HCT116 (cell line): Measurements from ENCODE around the gene TMPO. TPM values are rescaled to one million over a fixed set of nuclear protein-coding genes. Genes with fewer than 3 reads are reported as not detected.
"Not testable (repeated sequence)": the region's sequence is repeated elsewhere in the genome, so short reads cannot be mapped to it uniquely, and the experiment has no call there.

ENCODE experiments used
- ATAC-seq: fragments of 200-7000 bp; cut with Tn5 transposase; 2 replicates; pipeline ENCODE4 v1.9.1; 2020; ENCODE audit warnings: mild to moderate bottlenecking, moderate library complexity
- BruUV-seq: library from RNA; stranded (reverse); fragments of 400-500 nt; replicated peaks from 2 replicates; lab custom pipeline; 2021; lab: Mats Ljungman, UMichigan
- CTCF ChIA-PET: fragments of 300-600 bp; sonication (Branson Sonifier 250); formaldehyde crosslinking; loops from one replicate; lab custom pipeline; 2021; ENCODE audit warnings: antibody characterized with exemption; lab: Charles Lee
- POLR2A ChIA-PET: fragments of 300-600, 350-600 bp; sonication (Branson Sonifier 250); formaldehyde crosslinking; loops from one replicate; lab custom pipeline; 2021; ENCODE audit warnings: antibody characterized with exemption; lab: Charles Lee
- RAD21 ChIA-PET, 2 experiments: fragments of 300-600 bp; sonication (Branson Sonifier 250); formaldehyde crosslinking; loops; one replicate each; lab custom pipeline; 2023; ENCODE audit warnings: low total read pairs in 2 of 2; ENCODE audit not compliant: uncharacterized antibody in 2 of 2, unreplicated experiment in 2 of 2, low non-redundant PET in 1 of 2; lab: Charles Lee
- DNase-seq: peaks from one replicate; pipeline ENCODE4 v3.0.0-alpha.2; 2010; ENCODE audit warnings: low read depth, low spot score
- H2AFZ ChIP-seq: fragments of 200-600 bp; shearing (Covaris generic), sonication (generic); 2 replicates; pipeline ENCODE4 v1.6.1; 2017; ENCODE audit warnings: low read depth, mixed run types, mixed read lengths, antibody characterized with exemption, low read length; ENCODE audit not compliant: poor library complexity, severe bottlenecking
- H3K27ac ChIP-seq: 2 replicates; pipeline ENCODE4 v1.5.1; 2012; ENCODE audit warnings: low read depth, low read length
- H3K27me3 ChIP-seq: fragments of 200-600 bp; sonication (generic); 2 replicates; pipeline ENCODE4 v1.6.1; 2016; ENCODE audit warnings: mixed run types, low read length, mixed read lengths; ENCODE audit not compliant: insufficient read depth
- H3K36me3 ChIP-seq, 2 experiments: fragments of 200-500 bp in 1 of 2; fragments of 200-600 bp in 1 of 2; sonication (Bioruptor generic) in 1 of 2; sonication (generic) in 1 of 2; 2 replicates each; pipeline versions ENCODE4 v1.5.1 to v1.6.1; 2014 to 2016; ENCODE audit warnings: low read length in 2 of 2, inconsistent platforms in 1 of 2, mixed read lengths in 1 of 2, mixed run types in 1 of 2; ENCODE audit not compliant: insufficient read depth in 2 of 2, control insufficient read depth in 1 of 2
- H3K4me1 ChIP-seq, 2 experiments: fragments of 200-600 bp in 1 of 2; sonication (generic) in 1 of 2; 2 replicates each; pipeline versions ENCODE4 v1.5.1 to v1.6.1; 2012 to 2017; ENCODE audit warnings: low read length in 2 of 2, inconsistent platforms in 1 of 2, mild to moderate bottlenecking in 1 of 2, mixed read lengths in 1 of 2, mixed run types in 1 of 2, moderate library complexity in 1 of 2; ENCODE audit not compliant: insufficient read depth in 2 of 2, control insufficient read depth in 1 of 2
- H3K4me2 ChIP-seq: fragments of 200-600 bp; sonication (generic); 2 replicates; pipeline ENCODE4 v1.6.1; 2017; ENCODE audit warnings: mixed run types, low read length, mixed read lengths
- H3K4me3 ChIP-seq, 2 experiments: fragments of 200-600 bp in 1 of 2; sonication (generic) in 1 of 2; replicated peaks in 1 of 2; 2 replicates each; pipeline ENCODE4 v1.5.1; 2011 to 2016; ENCODE audit warnings: low read length in 2 of 2, control low read depth in 1 of 2, low read depth in 1 of 2, mild to moderate bottlenecking in 1 of 2, mixed read lengths in 1 of 2, mixed run types in 1 of 2
- H3K79me2 ChIP-seq: fragments of 200-600 bp; sonication (generic); 2 replicates; pipeline ENCODE4 v1.6.1; 2017; ENCODE audit warnings: mild to moderate bottlenecking, mixed run types, low read length, moderate library complexity, mixed read lengths; ENCODE audit not compliant: insufficient read depth
- H3K9ac ChIP-seq: fragments of 200-600 bp; sonication (generic); 2 replicates; pipeline ENCODE4 v1.6.1; 2016; ENCODE audit warnings: low read length, mixed read lengths
- H3K9me2 ChIP-seq: fragments of 200-600 bp; sonication (generic), shearing (Covaris generic); 2 replicates; pipeline ENCODE4 v1.6.1; 2017; ENCODE audit warnings: mixed run types, mild to moderate bottlenecking, moderate library complexity; ENCODE audit not compliant: insufficient read depth
- H3K9me3 ChIP-seq, 2 experiments: fragments of 200-500 bp in 1 of 2; fragments of 200-600 bp in 1 of 2; sonication (Bioruptor generic) in 1 of 2; sonication (generic) in 1 of 2; 2 replicates each; pipeline ENCODE4 v1.6.1; 2014 to 2017; ENCODE audit warnings: low read length in 2 of 2, mixed read lengths in 2 of 2, inconsistent platforms in 1 of 2, low read depth in 1 of 2, mild to moderate bottlenecking in 1 of 2, mixed run types in 1 of 2, moderate library complexity in 1 of 2; ENCODE audit not compliant: control insufficient read depth in 1 of 2, insufficient read depth in 1 of 2
- H4K20me1 ChIP-seq: fragments of 200-600 bp; sonication (generic), shearing (Covaris generic); 2 replicates; pipeline ENCODE4 v1.6.1; 2017; ENCODE audit warnings: mixed run types, mild to moderate bottlenecking, moderate library complexity; ENCODE audit not compliant: insufficient read depth
- ATF3 ChIP-seq: IDR thresholded peaks from 2 replicates; pipeline ENCODE4 v1.6.1; 2012
- CBX3 ChIP-seq: IDR thresholded peaks from 2 replicates; pipeline ENCODE4 v1.6.1; 2012; ENCODE audit warnings: low read depth
- CEBPB ChIP-seq: IDR thresholded peaks from 2 replicates; pipeline ENCODE4 v1.6.1; 2012; ENCODE audit warnings: low read depth
- EGR1 ChIP-seq: IDR thresholded peaks from 2 replicates; pipeline ENCODE4 v1.6.1; 2012; ENCODE audit warnings: low read depth
- ELF1 ChIP-seq: IDR thresholded peaks from 2 replicates; pipeline ENCODE4 v1.6.1; 2012; ENCODE audit warnings: low read depth, borderline replicate concordance
- EZH2 ChIP-seq: fragments of 200-600 bp; sonication (generic); IDR thresholded peaks from 2 replicates; pipeline ENCODE4 v1.6.1; 2017; ENCODE audit warnings: antibody characterized with exemption, mixed run types
- EZH2phosphoT487 ChIP-seq: fragments of 200-600 bp; IDR thresholded peaks from 2 replicates; pipeline ENCODE4 v1.6.1; 2018; ENCODE audit warnings: antibody characterized with exemption, borderline replicate concordance
- FOSL1 ChIP-seq: IDR thresholded peaks from 2 replicates; pipeline ENCODE4 v1.6.1; 2012; ENCODE audit warnings: low read depth
- POLR2A ChIP-seq: IDR thresholded peaks from 2 replicates; pipeline ENCODE4 v1.7.0; 2011; ENCODE audit warnings: borderline replicate concordance; ENCODE audit not compliant: insufficient read depth, insufficient read length; ENCODE audit errors: extremely low read depth
- POLR2AphosphoS5 ChIP-seq: IDR thresholded peaks from 2 replicates; pipeline ENCODE4 v1.6.1; 2011; ENCODE audit warnings: mild to moderate bottlenecking, low read depth, low read length, moderate library complexity
- SIN3A ChIP-seq: IDR thresholded peaks from 2 replicates; pipeline ENCODE4 v1.6.1; 2012; ENCODE audit warnings: low read depth
- TCF7L2 ChIP-seq: IDR thresholded peaks from 2 replicates; pipeline ENCODE4 v1.7.0; 2011; ENCODE audit warnings: borderline replicate concordance, inconsistent platforms; ENCODE audit not compliant: insufficient read depth, insufficient read length; ENCODE audit errors: extremely low read depth
- YY1 ChIP-seq: IDR thresholded peaks from 2 replicates; pipeline ENCODE4 v1.6.1; 2011; ENCODE audit warnings: low read length, low read depth, moderate library complexity, mild to moderate bottlenecking; ENCODE audit not compliant: insufficient replicate concordance; ENCODE audit errors: extremely low read depth
- ZBTB33 ChIP-seq: IDR thresholded peaks from 2 replicates; pipeline ENCODE4 v1.6.1; 2011; ENCODE audit warnings: mild to moderate bottlenecking, low read length, moderate library complexity; ENCODE audit not compliant: insufficient replicate concordance; ENCODE audit errors: extremely low read depth
- ZFX ChIP-seq: fragments of 450-650 bp; IDR thresholded peaks from 2 replicates; pipeline ENCODE4 v1.6.1; 2017
- ZNF274 ChIP-seq: fragments of 200-500 bp; sonication (Bioruptor generic); IDR thresholded peaks from 2 replicates; pipeline ENCODE4 v1.6.1; 2014; ENCODE audit warnings: mild to moderate bottlenecking, low read depth, low read length, inconsistent platforms
- intact Hi-C: fragments of 100-400 bp; cut with micrococcal nuclease; formaldehyde crosslinking; loops from 2 replicates; pipeline ENCODE4 v1.10.0; 2022
- total RNA-seq: library from RNA; stranded (reverse); gene quantifications from one replicate; pipeline ENCODE4 v1.2.1, GENCODE V29; 2021; ENCODE audit not compliant: unreplicated experiment
- TF ChIP-seq, protein P1 (sequence below): IDR thresholded peaks from 2 replicates; pipeline ENCODE4 v1.6.1; 2012
- TF ChIP-seq, protein P2 (sequence below), 3 experiments: fragments of 200-600 bp in 1 of 3; sonication (generic) in 1 of 3; IDR thresholded peaks in 2 of 3; conservative IDR thresholded peaks in 1 of 3; 2 replicates each; pipeline ENCODE4 v1.5.1; 2012 to 2017; ENCODE audit warnings: low read depth in 2 of 3, low read length in 2 of 3, antibody characterized with exemption in 1 of 3, borderline replicate concordance in 1 of 3, control low read depth in 1 of 3, mild to moderate bottlenecking in 1 of 3, mixed read lengths in 1 of 3, mixed run types in 1 of 3, moderate library complexity in 1 of 3; ENCODE audit not compliant: insufficient read depth in 1 of 3

The TMPO gene
- total RNA-seq, 1 experiment from 2014 or later: 207 TPM

DNA sequence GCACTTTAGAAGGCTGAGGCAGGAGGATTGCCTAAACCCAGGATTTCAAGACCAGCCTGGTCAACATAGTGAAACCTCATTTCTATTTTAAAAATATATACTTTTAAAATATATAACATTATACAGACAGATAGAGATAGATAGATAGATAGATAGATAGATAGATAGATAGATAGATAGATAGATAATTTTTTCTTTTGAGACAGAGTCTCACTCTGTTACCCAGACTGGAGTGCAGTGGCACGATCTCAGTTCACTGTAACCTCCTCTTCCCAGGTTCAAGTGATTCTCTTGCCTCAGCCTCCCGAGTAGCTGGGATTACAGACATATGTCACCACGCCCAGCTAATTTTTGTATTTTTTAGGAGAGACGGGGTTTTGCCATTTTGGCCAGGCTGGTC is 42.7 kb downstream of the TMPO start:
- not testable (repeated sequence) for BruUV-seq

GRCh38 chr12:98559666-98560065 is 44.3 kb downstream of the TMPO start:
- Histone ChIP-seq H3K4me2 (no peak overlapping the region), H3K79me2 (no peaks in the 10 kb centered on the region), H3K9ac (no peak overlapping the region), H3K4me3 (no peak overlapping the region), H3K4me1 (no peaks in the 10 kb centered on the region), H3K9me2 (no peaks in the 10 kb centered on the region), H4K20me1 (no peaks in the 10 kb centered on the region), H3K9me3 (no peaks in the 10 kb centered on the region), H3K27me3 (no peaks in the 10 kb centered on the region), H3K27ac (no peak overlapping the region), H3K36me3 (no peaks in the 10 kb centered on the region), H2AFZ (no peak overlapping the region)
- intact Hi-C loops: no loop called here
- no peak for ATAC-seq
- RAD21 ChIA-PET: no interaction called here
- DNase-seq: no peak
- CTCF ChIA-PET: no interaction called here
- POLR2A ChIA-PET: no interaction called here
- BruUV-seq: no TSS peak
- TF ChIP-seq ZBTB33: no peak
- no peak for TF ChIP-seq EZH2phosphoT487
- no peak for TF ChIP-seq YY1
- TF ChIP-seq ZFX: no peak
- TF ChIP-seq POLR2A: no peak
- TF ChIP-seq CEBPB: no peak
- no peak for TF ChIP-seq SIN3A
- TF ChIP-seq POLR2AphosphoS5: no peak
- no peak for TF ChIP-seq CBX3
- TF ChIP-seq TCF7L2: no peak
- TF ChIP-seq ATF3: no peak
- TF ChIP-seq EZH2: no peak
- TF ChIP-seq ZNF274: no peak
- no peak for TF ChIP-seq ELF1
- no peak for TF ChIP-seq FOSL1
- TF ChIP-seq, protein P1, sequence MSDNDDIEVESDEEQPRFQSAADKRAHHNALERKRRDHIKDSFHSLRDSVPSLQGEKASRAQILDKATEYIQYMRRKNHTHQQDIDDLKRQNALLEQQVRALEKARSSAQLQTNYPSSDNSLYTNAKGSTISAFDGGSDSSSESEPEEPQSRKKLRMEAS: no peak
- TF ChIP-seq, protein P2, sequence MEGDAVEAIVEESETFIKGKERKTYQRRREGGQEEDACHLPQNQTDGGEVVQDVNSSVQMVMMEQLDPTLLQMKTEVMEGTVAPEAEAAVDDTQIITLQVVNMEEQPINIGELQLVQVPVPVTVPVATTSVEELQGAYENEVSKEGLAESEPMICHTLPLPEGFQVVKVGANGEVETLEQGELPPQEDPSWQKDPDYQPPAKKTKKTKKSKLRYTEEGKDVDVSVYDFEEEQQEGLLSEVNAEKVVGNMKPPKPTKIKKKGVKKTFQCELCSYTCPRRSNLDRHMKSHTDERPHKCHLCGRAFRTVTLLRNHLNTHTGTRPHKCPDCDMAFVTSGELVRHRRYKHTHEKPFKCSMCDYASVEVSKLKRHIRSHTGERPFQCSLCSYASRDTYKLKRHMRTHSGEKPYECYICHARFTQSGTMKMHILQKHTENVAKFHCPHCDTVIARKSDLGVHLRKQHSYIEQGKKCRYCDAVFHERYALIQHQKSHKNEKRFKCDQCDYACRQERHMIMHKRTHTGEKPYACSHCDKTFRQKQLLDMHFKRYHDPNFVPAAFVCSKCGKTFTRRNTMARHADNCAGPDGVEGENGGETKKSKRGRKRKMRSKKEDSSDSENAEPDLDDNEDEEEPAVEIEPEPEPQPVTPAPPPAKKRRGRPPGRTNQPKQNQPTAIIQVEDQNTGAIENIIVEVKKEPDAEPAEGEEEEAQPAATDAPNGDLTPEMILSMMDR (IDR thresholded peaks at IDR 0.05 in 2 of 3, conservative IDR thresholded peaks at IDR 0.05 in 1 of 3; ENCODE audit: borderline replicate concordance in 1 of 3, insufficient read depth in 1 of 3, low read depth in 2 of 3, low read length in 2 of 3): no peak
- no peak for TF ChIP-seq EGR1

More for the DNA sequence above, 42.7 kb downstream of the TMPO start:
- H3K4me3 ChIP-seq, H4K20me1 ChIP-seq, H3K4me2 ChIP-seq, H2AFZ ChIP-seq, H3K9me2 ChIP-seq, intact Hi-C loops, DNase-seq, H3K36me3 ChIP-seq, ATAC-seq, RAD21 ChIA-PET, H3K4me1 ChIP-seq, H3K27me3 ChIP-seq, H3K9ac ChIP-seq, H3K9me3 ChIP-seq, H3K79me2 ChIP-seq, H3K27ac ChIP-seq, POLR2A ChIA-PET: not testable (repeated sequence)
- CTCF ChIA-PET: interaction anchor here (1.0 kb wide), 1 partner anchor 9 kb away, joined by 5 read pairs; no protein-coding TSS in a partner anchor
